ENCODE results near the gene DOCK3. TPM values are rescaled to one million over a fixed set of nuclear protein-coding genes. Genes with fewer than 3 reads are reported as not detected.
"Not testable (repeated sequence)": the region's sequence is repeated elsewhere in the genome, so short reads cannot be mapped to it uniquely, and the experiment has no call there.

Gene DOCK3
- total RNA-seq, 2 experiments from 2014 or later = 3.4 to 4.1 TPM

DNA sequence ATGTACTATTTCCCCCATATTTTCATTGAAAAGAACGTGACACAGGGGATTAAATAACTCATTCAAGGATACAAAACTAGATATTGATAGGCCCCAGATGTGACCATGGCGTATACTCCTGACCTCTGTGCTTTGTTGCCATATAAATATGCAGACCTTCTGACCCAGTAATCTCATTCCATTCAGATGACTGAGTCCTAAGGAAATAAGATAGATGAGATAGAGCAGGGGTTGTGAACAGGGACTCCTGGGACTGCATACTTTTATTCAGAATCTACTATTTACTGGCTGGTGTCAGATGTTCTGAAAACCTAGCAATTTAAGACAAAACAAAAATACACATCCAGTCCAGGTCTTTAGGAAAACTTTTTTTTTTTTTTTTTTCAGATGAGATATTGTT, 571.1 kb downstream of the DOCK3 start:
- DNase-seq = no peak
- Mint-ChIP-seq H3K27me3 (no peaks in the 10 kb centered on the region), H3K4me1 (no peaks in the 10 kb centered on the region), H3K27ac (no peak overlapping the region), H3K9me3 (ENCODE audit: low read depth) (no peaks in the 10 kb centered on the region), H3K36me3 (no peaks in the 10 kb centered on the region), H3K4me3 (no peak overlapping the region)
- no peak for ATAC-seq
- CTCF ChIA-PET = no interaction called here

DNA sequence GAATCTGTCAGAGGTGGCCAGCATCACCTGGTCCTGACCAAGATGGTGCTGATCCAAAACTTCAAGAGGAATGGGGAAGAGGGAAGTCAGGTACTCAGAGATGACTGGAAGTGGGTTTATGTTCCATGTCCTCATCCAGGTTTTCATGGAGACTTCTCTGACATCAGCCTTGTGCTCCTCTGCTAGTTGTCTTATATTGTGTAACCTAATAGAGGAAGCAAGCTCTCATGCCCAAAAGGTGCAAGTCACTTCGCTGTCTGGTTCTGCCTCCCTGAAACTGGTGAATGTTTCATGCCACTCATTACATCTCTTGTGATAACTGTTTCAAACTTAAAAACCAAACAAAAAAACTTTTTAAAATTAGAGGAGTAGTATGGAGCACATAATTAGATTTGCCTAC, 583.1 kb downstream of the DOCK3 start:
- ATAC-seq = no peak
- Mint-ChIP-seq H3K4me3 (no peak overlapping the region), H3K36me3 (peaks cover 1% of the 10 kb centered on the region), H3K27me3 (peaks cover 2% of the 10 kb centered on the region), H3K9me3 (ENCODE audit: low read depth) (no peaks in the 10 kb centered on the region), H3K4me1 (no peaks in the 10 kb centered on the region), H3K27ac (no peak overlapping the region)
- CTCF ChIA-PET = no interaction called here
- DNase-seq = no peak

DNA sequence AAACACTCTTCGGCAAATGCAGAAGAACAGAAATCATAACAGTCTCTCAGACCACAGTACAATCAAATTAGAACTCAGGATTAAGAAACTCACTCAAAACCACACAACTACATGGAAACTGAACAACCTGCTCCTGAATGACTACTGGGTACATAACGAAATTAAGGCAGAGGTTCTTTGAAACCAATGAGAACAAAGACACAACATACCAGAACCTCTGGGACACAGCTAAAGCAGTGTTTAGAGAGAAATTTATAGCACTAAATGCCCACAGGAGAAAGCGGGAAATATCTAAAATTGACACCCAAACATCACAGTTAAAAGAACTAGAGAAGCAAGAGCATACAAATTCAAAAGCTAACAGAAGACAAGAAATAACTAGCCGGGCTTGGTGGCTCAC, 589.4 kb downstream of the DOCK3 start:
- H3K4me1 Mint-ChIP-seq; CTCF ChIA-PET; H3K36me3 Mint-ChIP-seq; H3K27me3 Mint-ChIP-seq; H3K9me3 Mint-ChIP-seq (ENCODE audit: low read depth); DNase-seq; H3K27ac Mint-ChIP-seq; ATAC-seq; H3K4me3 Mint-ChIP-seq: not testable (repeated sequence)

DNA sequence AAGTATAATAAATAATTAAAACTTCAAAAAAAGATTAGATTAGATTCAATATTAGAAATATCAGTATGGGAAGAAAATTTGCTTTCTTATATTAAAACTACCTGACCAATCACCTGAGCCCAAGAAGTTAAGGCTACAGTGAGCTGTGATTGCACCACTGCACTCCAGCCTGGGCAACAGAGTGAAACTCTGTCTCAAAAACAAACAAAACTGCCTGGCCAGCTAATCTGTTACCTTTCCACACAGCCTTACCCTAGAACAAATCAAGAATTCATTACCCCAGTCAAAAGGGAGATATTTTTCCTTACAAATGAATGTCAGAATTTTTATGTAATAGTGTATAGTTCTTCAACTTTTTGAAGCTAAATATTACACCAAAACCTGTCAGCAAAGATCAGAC, 593.4 kb downstream of the DOCK3 start:
- peaks cover 7% of the 10 kb centered on the region for H3K9me3 Mint-ChIP-seq (ENCODE audit: low read depth)
- no peaks in the 10 kb centered on the region for H3K36me3 Mint-ChIP-seq
- ATAC-seq (no peak), DNase-seq (no peak)
- no peak overlapping the region for H3K4me3 Mint-ChIP-seq
- no peak overlapping the region for H3K27ac Mint-ChIP-seq
- no peaks in the 10 kb centered on the region for H3K4me1 Mint-ChIP-seq
- H3K27me3 Mint-ChIP-seq = no peaks in the 10 kb centered on the region
- CTCF ChIA-PET = no interaction called here

DNA sequence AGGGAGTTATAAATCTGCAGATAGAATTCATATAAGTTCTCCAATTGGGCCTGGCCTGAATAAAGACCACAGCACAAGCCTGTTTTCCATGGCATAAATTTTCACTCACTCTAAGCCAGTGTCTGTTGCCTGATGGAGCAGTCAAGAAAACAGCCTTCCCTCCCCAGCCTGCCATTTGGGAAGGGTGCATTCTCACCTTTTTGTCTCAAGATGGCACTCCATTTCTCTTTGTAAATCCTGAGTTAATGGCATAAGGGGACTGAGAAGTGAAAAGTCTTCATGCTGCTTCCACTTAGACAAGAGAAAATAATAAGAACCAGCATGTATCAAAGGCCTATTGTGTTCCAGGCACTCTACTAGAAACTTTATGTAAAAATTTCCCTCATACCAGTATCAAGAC, 594.7 kb downstream of the DOCK3 start:
- CTCF ChIA-PET = no interaction called here
- Mint-ChIP-seq H3K9me3 (ENCODE audit: low read depth) (peaks cover 7% of the 10 kb centered on the region), H3K27ac (no peak overlapping the region)

DNA sequence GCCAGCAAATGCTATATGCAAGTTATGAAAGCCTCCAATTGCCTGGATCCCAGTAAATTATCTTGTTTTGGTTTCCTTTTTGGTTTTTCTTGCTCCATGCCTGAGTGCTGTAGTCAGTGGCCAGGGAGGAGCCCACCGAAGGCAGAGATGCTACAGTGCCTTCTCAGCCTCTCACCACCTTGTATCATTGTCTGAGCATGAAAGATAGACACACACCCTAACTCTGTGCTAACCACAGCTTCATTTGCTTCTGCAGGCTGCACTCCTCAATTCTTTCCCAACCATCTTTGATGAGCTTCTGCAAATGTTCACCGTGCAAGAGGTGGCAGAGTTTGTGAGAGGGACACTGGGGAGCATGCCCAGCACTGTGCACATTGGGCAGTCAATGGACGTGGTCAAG, 595.8 kb downstream of the DOCK3 start:
- Mint-ChIP-seq H3K9me3 (ENCODE audit: low read depth) (peaks cover 5% of the 10 kb centered on the region), H3K27me3 (no peaks in the 10 kb centered on the region), H3K27ac (no peak overlapping the region), H3K4me3 (no peak overlapping the region), H3K36me3 (no peaks in the 10 kb centered on the region), H3K4me1 (no peaks in the 10 kb centered on the region)
- DNase-seq (no peak), ATAC-seq (no peak)
- CTCF ChIA-PET = no interaction called here

More for the DNA sequence above, 594.7 kb downstream of the DOCK3 start:
- H3K4me1 Mint-ChIP-seq = no peaks in the 10 kb centered on the region
- H3K27me3 Mint-ChIP-seq = no peaks in the 10 kb centered on the region
- ATAC-seq = no peak
- no peak overlapping the region for H3K4me3 Mint-ChIP-seq
- H3K36me3 Mint-ChIP-seq = no peaks in the 10 kb centered on the region
- DNase-seq = no peak

DNA sequence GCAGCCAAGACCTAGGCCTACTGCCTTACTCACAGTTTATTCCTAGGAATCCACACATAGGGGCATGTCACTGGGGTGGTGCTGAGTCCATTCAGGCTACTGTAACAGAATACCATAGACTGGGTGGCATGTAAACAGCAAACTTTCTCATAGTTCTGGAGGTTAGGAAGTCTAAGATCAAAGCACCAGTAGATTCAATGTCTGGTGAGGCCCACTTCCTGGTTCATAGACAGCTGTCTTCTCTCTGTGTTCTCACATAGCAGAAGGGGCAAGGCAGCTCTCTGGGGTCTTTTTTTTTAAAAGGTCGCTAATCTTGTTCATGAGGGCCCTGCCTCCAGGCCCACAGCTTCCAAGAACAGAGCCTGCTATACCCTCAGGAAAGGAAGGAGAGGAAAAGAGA, 596.4 kb downstream of the DOCK3 start:
- no peak for DNase-seq
- peaks cover 5% of the 10 kb centered on the region for H3K9me3 Mint-ChIP-seq (ENCODE audit: low read depth)
- ATAC-seq = no peak
- no peaks in the 10 kb centered on the region for H3K27me3 Mint-ChIP-seq
- no peaks in the 10 kb centered on the region for H3K36me3 Mint-ChIP-seq
- H3K4me1 Mint-ChIP-seq = no peaks in the 10 kb centered on the region
- CTCF ChIA-PET = interaction anchor here (0.7 kb wide), 1 partner anchor 1577 kb away, joined by 3 read pairs; no protein-coding TSS in a partner anchor
- H3K4me3 Mint-ChIP-seq = no peak overlapping the region
- no peak overlapping the region for H3K27ac Mint-ChIP-seq

DNA sequence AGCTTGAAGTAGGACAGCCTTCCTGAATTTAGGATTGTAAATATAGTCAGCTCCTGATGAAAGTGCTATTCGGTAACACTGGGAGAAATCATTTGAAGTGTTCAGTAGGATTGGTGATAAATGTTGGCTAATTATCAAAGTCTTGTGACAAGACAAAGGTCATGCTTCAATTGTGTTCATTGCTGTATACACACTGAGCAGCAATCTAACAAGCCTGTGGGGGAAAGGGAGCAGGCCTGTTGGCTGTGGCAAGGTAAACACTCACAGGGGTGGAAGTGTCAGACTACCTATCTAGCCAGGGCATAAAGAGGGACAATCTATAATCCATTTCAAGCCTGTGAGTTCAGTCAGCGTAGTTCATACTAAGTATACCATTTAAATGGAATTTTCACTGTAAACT, 599.3 kb downstream of the DOCK3 start:
- CTCF ChIA-PET = no interaction called here
- Mint-ChIP-seq H3K27ac (no peak overlapping the region), H3K4me3 (no peak overlapping the region), H3K36me3 (no peaks in the 10 kb centered on the region), H3K27me3 (no peaks in the 10 kb centered on the region), H3K9me3 (ENCODE audit: low read depth) (no peaks in the 10 kb centered on the region), H3K4me1 (no peaks in the 10 kb centered on the region)
- ATAC-seq (no peak), DNase-seq (no peak)

DNA sequence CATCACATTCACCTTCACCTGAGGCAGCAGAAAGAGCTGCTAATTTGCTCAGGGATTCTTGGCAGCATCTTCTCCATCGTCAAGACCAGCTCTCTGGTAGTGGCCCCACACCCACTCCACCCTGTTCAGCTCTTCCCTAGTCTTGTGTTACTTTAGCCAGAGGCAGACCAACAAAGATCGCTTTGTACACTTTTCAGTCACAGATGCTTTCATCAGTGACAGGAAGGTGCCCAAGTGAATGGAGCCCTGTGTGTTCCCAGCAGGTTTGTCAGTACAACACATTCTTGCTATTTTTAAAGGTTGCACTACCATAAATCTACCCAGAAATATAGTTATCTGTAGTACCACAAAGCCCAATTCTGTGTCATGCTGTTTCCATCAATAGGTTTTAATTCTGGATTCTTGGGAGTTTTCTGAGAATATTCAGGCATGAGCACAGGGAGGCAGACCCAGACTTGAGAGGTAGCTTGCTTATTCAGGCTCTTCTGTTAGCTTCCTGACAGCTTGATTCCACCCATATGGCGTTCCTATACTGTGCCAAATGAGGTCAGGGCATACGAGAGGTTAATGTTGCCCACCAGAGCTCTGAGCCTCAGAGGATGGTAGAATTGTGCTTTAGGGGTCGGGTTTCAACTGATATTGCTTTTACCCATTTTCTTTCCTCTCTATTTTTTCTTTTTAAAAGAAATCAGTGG, 600.5 kb downstream of the DOCK3 start:
- no peaks in the 10 kb centered on the region for H3K4me1 Mint-ChIP-seq
- no peaks in the 10 kb centered on the region for H3K9me3 Mint-ChIP-seq (ENCODE audit: low read depth)
- ATAC-seq = no peak
- no peak overlapping the region for H3K27ac Mint-ChIP-seq
- CTCF ChIA-PET = no interaction called here
- DNase-seq = no peak
- no peaks in the 10 kb centered on the region for H3K27me3 Mint-ChIP-seq
- H3K4me3 Mint-ChIP-seq = no peak overlapping the region
- no peaks in the 10 kb centered on the region for H3K36me3 Mint-ChIP-seq

DNA sequence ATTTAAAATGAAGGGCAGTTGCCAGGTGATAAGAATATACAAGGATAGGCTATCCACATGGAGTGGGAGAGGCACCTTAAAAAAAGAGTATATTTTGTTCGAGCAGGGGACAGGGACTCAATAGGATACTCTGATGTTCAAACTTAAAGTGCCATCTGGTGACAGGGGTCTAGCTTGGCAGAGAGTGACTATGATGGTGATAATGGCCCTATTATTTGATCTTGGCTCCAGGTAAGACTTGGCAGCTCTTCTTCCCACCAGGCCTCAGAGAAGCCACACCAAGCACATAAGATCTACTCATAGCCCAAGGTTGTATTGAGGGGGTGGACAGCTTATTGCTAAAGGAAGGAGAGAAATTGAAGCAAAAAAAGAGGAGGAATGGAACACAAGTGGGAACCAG, 601.3 kb downstream of the DOCK3 start:
- DNase-seq = no peak
- CTCF ChIA-PET = no interaction called here
- no peak for ATAC-seq
- H3K4me3 Mint-ChIP-seq = no peak overlapping the region
- H3K36me3 Mint-ChIP-seq = no peaks in the 10 kb centered on the region
- no peaks in the 10 kb centered on the region for H3K9me3 Mint-ChIP-seq (ENCODE audit: low read depth)
- H3K27ac Mint-ChIP-seq = no peak overlapping the region
- no peaks in the 10 kb centered on the region for H3K4me1 Mint-ChIP-seq
- no peaks in the 10 kb centered on the region for H3K27me3 Mint-ChIP-seq

DNA sequence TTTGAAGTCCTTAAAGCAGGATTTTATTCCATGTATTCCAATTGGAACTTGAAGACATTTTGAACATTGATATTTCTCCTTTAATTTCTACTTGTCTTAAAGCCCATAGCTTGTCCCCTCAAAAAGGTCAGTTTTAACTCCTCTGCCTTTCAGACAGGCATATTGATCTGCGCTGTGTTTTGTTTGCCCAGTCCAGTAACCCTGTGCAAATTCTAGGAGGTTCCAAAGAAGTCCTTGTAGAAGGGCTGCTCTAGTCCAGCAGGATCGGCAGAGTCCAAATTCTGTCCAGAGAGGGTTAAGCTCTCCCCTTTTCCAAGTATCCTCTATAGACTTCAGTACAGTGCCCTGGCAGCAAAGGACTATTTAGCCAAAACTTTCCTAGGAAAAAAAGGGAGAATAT, 604.7 kb downstream of the DOCK3 start:
- Mint-ChIP-seq H3K4me1 (no peaks in the 10 kb centered on the region), H3K27ac (no peak overlapping the region), H3K4me3 (no peak overlapping the region), H3K36me3 (peaks cover 1% of the 10 kb centered on the region), H3K9me3 (ENCODE audit: low read depth) (no peaks in the 10 kb centered on the region), H3K27me3 (no peaks in the 10 kb centered on the region)
- CTCF ChIA-PET = no interaction called here
- ATAC-seq = no peak
- no peak for DNase-seq

DNA sequence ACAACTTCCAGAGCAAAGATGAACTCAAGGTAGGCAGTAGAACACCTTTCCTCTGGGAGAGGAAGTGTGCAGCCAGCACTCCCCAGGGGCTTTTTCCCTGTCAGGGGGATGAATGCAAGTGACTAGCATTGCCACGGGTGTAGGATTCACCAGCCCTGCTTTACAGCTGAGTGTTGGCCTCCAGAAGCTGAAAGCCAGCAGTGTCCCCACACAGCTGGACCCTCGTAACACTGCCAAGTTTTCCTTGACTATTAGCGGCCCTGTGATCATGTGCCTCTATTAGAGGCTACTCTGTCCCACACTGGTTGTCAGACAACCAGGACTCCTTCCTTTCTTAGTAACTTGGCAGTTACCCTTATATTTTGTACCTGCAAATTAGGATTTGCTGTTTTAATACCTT, 605.4 kb downstream of the DOCK3 start:
- CTCF ChIA-PET = no interaction called here
- Mint-ChIP-seq H3K4me1 (no peaks in the 10 kb centered on the region), H3K36me3 (peaks cover 1% of the 10 kb centered on the region), H3K27ac (no peak overlapping the region), H3K4me3 (no peak overlapping the region), H3K9me3 (ENCODE audit: low read depth) (no peaks in the 10 kb centered on the region), H3K27me3 (no peaks in the 10 kb centered on the region)
- no peak for DNase-seq
- ATAC-seq = no peak

DNA sequence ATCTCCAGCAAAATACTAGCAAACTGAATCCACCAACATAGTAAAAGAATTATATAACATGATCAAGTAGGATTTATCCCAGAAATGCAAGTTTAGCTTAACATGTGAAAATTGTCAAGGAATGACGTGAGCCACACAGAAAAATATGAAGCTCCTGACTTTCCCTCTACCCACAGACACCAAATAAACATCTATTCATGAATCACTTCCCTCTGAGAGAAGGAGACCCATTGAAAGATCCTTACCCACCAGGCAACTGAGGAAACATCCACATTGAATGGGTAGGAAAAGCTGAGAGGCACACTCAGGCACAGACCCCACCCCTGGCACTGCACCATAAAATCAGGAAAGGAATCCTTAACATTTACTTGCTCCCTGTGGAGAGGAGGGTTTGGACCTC, 608.2 kb downstream of the DOCK3 start:
- H3K27me3 Mint-ChIP-seq = no peaks in the 10 kb centered on the region
- no peak for ATAC-seq
- H3K36me3 Mint-ChIP-seq = peaks cover 1% of the 10 kb centered on the region
- DNase-seq = no peak
- H3K27ac Mint-ChIP-seq = no peak overlapping the region
- CTCF ChIA-PET = no interaction called here
- no peak overlapping the region for H3K4me3 Mint-ChIP-seq
- H3K9me3 Mint-ChIP-seq (ENCODE audit: low read depth) = peaks cover 2% of the 10 kb centered on the region
- no peaks in the 10 kb centered on the region for H3K4me1 Mint-ChIP-seq

DNA sequence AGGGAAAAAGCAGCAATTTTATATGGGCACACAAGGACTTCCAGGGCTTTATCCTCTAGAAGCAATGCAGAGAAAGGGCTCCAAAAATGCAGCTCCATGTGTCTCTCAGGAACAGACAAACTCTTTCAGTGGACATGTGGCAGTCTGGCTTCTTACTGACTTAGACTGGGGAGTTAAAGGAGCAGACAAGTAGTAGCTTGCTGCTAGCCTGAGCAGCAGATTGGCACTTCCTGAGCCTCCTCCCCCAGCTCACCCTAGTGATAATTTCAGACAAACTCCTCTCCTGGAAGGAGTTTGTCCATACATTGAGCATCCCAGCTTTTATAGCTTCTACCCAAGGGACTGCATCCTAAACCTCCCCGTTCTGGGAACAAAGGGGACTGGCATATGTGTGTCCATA, 608.7 kb downstream of the DOCK3 start:
- DNase-seq (no peak), ATAC-seq (no peak)
- peaks cover 2% of the 10 kb centered on the region for H3K9me3 Mint-ChIP-seq (ENCODE audit: low read depth)
- CTCF ChIA-PET = no interaction called here
- H3K27me3 Mint-ChIP-seq = no peaks in the 10 kb centered on the region
- H3K27ac Mint-ChIP-seq = no peak overlapping the region
- peaks cover 1% of the 10 kb centered on the region for H3K36me3 Mint-ChIP-seq
- H3K4me1 Mint-ChIP-seq = no peaks in the 10 kb centered on the region
- no peak overlapping the region for H3K4me3 Mint-ChIP-seq

DNA sequence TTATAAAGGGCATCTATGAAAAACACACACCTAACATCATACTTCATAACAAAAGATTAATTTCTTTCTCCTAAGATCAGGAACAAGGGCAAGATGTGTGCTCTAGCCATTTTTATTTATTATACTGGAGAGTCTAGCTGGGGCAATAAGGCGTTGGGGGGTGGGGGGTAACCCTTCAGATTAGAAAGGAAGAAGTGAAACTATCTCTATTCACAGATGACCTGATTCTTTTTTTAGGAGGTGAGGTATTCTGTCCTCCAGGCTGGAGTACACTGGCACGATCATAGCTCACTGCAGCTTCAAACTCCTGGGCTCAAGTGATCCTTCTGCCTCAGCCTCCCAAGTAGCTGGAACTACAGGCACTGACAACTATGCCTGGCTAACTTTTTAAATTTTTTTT, 620.9 kb downstream of the DOCK3 start:
- Mint-ChIP-seq H3K36me3 (peaks cover 1% of the 10 kb centered on the region), H3K4me3 (no peak overlapping the region), H3K9me3 (ENCODE audit: low read depth) (peaks cover 9% of the 10 kb centered on the region), H3K27me3 (peaks cover 2% of the 10 kb centered on the region), H3K4me1 (no peaks in the 10 kb centered on the region), H3K27ac (no peak overlapping the region)
- DNase-seq (no peak), ATAC-seq (no peak)
- CTCF ChIA-PET = no interaction called here

Measured in activated CD8-positive, alpha-beta memory T cell treated with anti-CD3 and anti-CD28 coated beads, Interleukin-2, amount 10 ng/mL, durations not matched to agents 7 days and 5 days (primary cell).